Gastrocnemius medialis (tissue), 4 donors: ENCODE data around the gene TM4SF1.

ENCODE experiments used
- POLR2A ChIP-seq, 2 donors: fragments of 450-650 bp; IDR thresholded peaks; one replicate each; pipeline ENCODE4 v1.6.1; 2017; ENCODE audit warnings: antibody characterized with exemption in 2 of 2, mild to moderate bottlenecking in 2 of 2, moderate library complexity in 2 of 2
- TF ChIP-seq, protein P1 (sequence below), 5 experiments: fragments of 450-650 bp in 3 of 5; fragments of 200-600 bp in 2 of 5; sonication (generic) in 2 of 5; IDR thresholded peaks in 4 of 5; conservative IDR thresholded peaks in 1 of 5; 1 replicate in 4 of 5; 2 replicates in 1 of 5; pipeline ENCODE4 v1.5.1; 2016 to 2019; ENCODE audit warnings: antibody characterized with exemption in 5 of 5, mild to moderate bottlenecking in 3 of 5, moderate library complexity in 3 of 5

DNA sequence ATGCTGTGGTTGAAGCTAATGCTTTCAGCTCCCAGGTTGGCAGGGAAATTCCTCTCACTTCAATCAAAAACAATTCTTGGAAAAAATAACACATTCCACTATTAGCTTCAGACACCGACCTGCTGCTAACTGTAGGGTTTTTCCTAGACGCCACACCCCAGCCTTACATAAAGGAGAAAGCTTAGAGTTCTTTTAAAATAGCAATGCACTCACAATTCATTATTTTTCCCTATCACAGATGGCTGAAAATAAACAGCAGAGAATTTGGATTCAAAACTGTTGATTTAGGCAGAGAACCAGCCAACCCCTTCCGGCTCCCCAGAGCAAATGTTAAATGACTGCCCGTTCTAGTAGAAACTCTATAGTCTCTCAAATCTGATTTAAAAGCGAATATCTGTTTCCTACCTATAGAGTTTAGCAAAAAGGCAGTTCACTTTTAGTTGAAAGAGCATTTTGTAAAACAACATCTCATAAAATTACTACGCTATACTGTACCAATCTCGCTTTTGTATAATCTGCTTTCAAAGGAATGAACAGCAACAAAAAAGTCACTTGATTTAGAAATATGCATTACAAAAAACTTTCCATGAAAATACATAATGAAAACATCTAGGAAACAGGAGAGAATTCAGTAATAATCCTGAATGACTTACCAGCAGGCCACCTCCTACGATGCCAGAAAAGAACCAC is 586 bp downstream of the TM4SF1 start:
- TF ChIP-seq, protein P1, sequence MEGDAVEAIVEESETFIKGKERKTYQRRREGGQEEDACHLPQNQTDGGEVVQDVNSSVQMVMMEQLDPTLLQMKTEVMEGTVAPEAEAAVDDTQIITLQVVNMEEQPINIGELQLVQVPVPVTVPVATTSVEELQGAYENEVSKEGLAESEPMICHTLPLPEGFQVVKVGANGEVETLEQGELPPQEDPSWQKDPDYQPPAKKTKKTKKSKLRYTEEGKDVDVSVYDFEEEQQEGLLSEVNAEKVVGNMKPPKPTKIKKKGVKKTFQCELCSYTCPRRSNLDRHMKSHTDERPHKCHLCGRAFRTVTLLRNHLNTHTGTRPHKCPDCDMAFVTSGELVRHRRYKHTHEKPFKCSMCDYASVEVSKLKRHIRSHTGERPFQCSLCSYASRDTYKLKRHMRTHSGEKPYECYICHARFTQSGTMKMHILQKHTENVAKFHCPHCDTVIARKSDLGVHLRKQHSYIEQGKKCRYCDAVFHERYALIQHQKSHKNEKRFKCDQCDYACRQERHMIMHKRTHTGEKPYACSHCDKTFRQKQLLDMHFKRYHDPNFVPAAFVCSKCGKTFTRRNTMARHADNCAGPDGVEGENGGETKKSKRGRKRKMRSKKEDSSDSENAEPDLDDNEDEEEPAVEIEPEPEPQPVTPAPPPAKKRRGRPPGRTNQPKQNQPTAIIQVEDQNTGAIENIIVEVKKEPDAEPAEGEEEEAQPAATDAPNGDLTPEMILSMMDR (IDR thresholded peaks at IDR 0.05 in 4 of 5, conservative IDR thresholded peaks at IDR 0.05 in 1 of 5) = no peak
- TF ChIP-seq POLR2A (IDR thresholded peaks at IDR 0.05) = peak in 1 of 2 donors; percentile 10
